Activated CD4-positive, alpha-beta T cell treated with anti-CD3 and anti-CD28 coated beads, Interleukin-2, amount 50 U/mL, for 4 hours (primary cell): ENCODE data around the gene C1orf50.
"Not testable (repeated sequence)": the region's sequence is repeated elsewhere in the genome, so short reads cannot be mapped to it uniquely, and the experiment has no call there.

Source experiments
- DNase-seq, 2 experiments: peaks; one replicate each; pipeline ENCODE4 v3.0.0-alpha.2; 2020

The C1orf50 gene

DNA sequence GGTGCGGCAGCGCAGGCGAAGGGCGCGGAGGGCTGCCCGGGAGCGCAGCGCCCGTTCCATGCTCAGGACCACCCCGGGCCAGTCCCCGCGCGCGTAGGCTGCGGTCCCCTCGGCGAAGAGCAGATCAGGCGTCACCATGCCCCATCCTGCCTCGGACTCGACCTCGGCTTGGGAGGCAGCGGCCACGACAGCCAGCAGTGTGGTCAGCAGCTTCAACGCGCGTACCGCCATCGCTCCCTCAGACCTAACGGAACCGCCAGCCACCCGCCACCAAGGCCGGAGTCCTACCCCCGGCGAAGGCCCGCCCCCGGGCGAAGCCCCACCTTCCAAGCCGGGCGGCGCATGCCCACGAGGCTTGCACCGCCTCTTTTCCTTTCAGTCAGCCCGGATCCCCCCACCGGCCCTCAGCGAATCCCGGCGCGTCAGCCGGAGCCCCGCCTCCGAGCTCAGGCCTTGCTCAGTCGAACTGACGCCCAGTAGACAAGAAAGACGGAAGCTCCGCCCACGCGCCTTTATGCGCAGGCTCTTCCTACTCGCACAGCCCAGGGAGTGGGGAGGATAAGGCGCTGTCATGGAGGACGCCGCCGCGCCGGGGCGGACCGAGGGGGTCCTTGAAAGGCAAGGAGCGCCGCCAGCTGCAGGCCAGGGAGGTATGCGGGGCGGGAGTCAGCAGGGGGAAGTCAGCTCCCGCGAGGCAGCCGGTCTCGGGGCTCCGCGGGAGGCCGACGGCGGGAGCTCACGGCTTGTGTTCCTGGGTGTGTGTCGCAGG lies at the start of gene C1orf50, which contains the start of gene P3H1:
Gene C1orf50 (plus strand): TSS at position 509 of the 769 bp plus-strand sequence. CDS start 63 bp downstream, at position 572.
Gene P3H1 (minus strand): TSS at position 288 of the 769 bp plus-strand sequence. CDS start 57 bp downstream, at position 231.
- DNase-seq, result peak; percentile 99 to 100

GRCh38 chr1:42720868-42721267 lies 46.2 kb upstream of the C1orf50 start:
- DNase-seq, result no peak

DNA sequence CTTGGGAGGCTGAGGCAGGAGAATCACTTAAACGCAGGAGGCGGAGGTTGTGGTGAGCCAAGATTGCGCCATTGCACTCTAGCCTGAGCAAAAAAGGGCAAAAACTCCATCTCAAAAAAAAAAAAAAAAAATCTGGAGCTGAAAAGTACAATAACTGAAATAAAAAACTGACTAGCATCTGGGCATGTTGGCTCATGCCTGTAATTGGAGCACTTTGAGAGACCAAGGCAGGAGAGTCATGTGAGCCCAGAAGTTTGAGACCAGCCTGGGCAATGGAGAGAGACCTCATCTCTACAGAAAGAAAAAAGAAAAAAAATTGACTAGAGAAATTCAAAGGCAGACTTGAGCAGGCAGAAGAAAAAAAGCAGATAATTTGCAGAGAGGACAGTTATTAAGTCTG lies 45.1 kb upstream of the C1orf50 start:
- DNase-seq, result no peak

- DNase-seq, result not testable (repeated sequence)
Measured at GRCh38 chr1:42722403-42722802, 44.6 kb upstream of the C1orf50 start.

DNA sequence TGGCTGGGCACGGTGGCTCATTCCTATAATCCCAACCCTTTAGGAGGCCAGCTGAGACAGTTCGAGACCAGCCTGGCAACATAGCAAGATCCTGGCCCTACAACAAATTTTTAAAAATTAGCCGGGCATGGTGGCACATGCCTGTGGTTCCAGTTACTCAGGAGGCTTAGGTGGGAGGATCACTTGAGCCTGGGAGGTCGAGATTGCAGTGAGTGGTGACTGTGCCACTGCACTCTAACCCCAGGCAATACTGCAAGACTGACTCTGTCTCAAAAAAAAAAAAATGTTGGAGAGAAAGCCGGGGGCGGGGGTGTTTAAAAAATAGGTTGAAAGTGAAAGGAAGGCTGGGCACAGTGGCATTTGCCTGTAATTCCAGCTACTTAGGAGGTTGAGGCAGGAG lies 43.5 kb upstream of the C1orf50 start:
- DNase-seq, result no peak

- DNase-seq, result not testable (repeated sequence)
Measured at GRCh38 chr1:42725820-42726219, 41.2 kb upstream of the C1orf50 start.

DNA sequence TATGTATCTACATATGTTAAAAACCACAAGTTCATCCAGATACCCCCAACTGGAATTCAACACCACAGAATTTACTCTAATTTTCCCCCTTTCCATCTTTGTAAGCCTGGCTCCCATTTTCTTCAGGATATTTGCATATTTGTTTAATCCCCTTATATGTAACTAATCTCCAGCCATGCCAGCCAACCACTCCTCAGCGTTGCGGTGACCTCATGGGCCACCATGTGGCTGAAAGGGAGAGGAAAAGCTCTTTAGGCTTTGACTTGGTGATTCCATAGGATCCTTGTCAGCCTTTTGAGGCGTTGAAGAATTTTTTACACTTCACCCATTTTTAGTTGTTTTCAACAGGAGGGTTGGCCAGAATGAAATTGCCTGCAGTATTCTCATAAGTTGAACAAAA lies 37.0 kb upstream of the C1orf50 start:
- no peak for DNase-seq

- DNase-seq, result peak; percentile 38 to 46
Measured at GRCh38 chr1:42730988-42731387, 36.1 kb upstream of the C1orf50 start.

- no peak for DNase-seq
Measured at GRCh38 chr1:42731585-42731984, 35.5 kb upstream of the C1orf50 start.

- DNase-seq, result no peak
Measured at GRCh38 chr1:42732126-42732680, 34.8 kb upstream of the C1orf50 start.

GRCh38 chr1:42733415-42734200 lies 33.4 kb upstream of the C1orf50 start:
- no peak for DNase-seq

- DNase-seq, result no peak
Measured at GRCh38 chr1:42734201-42735035, 32.6 kb upstream of the C1orf50 start.

DNA sequence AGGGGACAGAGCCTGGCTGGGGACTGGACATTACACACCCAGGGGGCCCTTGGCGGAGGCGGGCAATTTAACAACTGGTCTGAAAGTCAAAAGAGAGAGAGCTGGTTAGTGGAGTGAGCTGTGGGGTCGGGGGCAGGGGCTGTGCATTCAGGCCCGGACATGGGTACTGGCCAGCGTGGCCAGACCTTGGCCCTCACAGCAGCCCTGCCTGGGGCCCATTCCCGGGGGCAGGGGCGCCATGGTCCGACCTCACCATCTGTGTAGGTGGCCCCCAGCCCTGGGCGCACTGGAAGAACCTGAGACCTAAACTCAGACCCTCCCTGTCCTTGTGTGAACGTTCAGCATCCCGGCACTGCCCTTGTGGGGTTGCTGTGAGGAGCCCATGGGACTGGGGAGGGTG lies 32.0 kb upstream of the C1orf50 start:
- DNase-seq, result no peak

DNA sequence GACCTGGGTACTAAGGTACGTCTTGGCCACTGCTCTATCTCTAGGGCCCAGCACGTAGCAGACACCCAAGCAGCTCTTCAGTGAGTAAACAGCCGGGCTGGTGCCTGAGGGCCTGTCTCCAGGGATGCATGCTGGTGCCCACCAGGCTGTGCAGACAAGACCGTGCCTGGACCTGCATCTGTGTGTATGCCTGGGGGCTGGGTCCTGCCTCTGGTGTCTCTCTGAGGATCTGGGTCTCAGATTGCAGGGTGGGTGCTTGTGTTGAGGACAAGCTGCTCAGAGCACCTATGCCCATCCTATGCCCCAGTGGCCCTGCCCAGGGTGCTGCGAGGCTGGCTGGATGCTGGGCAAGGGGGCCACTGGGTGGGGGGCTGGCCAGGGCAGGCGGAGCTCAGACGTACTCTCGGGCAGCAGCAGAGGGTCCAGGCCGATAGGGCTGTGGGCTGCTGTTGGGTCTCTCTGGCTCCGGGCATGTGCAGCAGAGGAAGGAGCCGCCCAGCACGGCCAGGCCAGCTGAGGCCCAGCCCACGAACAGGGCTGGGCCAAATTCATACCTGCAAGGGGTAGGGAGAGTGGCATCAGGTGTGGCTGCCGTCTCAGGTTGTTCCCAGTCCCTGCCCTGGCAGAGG lies 31.5 kb upstream of the C1orf50 start:
- DNase-seq, result no peak

DNA sequence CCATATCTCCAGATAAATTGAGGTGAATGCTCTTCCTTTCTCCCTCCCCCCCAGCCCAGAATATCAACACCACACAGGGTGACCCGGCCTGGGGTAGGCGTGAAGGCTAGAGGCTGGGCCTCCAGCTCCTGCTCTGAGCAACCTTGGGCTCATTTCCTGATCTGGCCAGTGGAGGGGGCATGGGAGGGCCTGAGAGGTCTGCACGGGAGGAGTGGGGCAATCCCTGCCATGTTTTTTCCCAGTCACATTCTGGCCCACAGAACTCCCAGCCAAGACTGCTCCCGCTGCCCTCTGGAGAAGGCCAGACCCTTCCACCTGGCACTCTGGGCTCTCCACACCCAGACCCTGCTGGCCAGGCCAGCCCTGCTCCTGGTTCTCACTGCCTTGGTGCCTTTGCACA lies 30.9 kb upstream of the C1orf50 start:
- no peak for DNase-seq

DNA sequence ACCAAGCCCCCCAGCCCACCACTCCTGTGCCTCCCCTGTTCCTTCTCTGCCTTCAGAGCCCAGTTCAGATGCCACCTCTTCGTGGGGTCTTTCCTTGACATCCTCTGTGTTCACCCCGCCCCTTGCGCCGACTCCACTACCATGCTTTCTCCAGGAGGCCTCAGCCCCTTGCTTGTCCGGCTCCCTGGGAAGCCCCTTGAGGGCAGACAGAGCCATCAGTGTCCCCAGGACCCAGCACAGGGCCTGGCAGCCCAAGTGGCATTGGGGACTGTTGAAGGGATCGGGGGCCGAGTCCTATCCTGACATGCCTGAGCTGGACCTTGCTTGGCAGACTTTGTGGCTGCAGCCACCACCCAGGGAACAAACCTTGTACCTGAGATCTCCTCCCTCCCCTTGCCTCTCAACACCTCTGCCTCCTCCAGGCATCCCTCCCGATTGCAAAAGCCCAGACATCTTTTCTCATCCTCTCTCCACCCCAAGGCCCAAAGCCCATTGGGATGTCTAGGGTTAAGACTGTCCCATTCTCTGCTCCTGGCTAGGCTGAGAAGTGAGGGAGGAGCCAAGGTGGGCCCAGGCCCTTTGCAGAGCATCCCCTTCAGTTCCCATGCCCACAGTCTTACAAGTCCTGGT lies 30.4 kb upstream of the C1orf50 start:
- no peak for DNase-seq

GRCh38 chr1:42737257-42737656 lies 29.8 kb upstream of the C1orf50 start:
- no peak for DNase-seq

DNA sequence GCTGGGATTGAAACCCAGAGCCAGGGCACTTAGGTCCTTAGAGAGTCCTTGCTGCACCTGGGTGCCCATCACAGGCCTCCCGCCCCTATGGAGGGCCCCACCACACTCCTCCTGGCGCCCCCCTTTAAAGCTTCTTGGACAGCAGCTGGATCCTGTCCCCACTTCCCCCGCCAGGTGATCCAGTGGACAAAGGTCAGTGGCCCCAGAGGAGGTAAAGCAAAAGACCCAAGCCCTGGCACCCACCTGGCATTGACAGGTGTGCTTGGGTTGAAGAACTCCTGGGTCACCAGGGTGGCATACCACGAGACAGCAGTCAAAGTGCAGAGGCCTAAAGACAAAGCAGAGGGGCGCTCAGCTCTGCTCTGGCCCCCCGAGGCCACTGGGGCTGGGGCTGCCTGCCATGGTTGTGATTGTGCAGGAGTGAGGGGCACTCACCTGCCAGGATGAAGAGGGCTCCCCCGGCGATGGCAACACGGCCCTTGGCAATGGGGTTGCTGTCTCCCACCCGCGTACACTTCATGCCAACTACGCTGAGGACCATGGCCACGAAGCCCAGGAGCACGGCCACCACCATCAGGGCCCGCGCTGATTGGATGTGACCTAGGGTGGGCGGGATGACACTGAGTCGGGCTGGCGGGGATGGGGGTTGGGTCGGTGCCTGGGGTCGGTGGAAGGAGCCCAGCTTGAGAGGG lies 28.9 kb upstream of the C1orf50 start:
- no peak for DNase-seq

DNA sequence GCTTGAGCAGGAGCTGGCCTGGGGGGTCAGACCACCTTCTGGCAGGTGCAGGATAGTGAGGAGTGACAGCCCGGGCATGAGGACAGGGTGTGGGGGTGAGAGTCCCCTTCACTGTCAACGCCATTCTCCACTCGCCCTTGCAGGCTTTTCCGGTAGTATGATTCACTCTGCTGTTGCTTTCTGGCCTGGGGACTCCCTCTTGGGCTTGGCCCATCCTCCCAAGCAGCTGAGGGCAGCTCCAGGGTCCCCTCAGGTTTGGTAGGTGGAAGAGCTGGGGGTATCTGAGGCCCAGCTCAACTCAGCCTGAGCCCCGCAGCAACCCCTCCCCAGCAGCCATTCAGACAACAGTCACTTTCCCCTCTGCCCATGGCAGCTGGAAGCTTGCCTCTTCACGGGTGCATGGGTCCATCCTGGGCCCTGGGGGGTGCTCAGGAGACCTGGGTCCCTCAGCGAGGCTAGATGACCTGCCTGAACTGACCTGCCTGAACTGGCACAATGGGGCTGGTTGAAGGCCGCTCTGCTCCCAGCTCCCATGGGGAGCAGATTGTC lies 28.3 kb upstream of the C1orf50 start:
- no peak for DNase-seq

DNA sequence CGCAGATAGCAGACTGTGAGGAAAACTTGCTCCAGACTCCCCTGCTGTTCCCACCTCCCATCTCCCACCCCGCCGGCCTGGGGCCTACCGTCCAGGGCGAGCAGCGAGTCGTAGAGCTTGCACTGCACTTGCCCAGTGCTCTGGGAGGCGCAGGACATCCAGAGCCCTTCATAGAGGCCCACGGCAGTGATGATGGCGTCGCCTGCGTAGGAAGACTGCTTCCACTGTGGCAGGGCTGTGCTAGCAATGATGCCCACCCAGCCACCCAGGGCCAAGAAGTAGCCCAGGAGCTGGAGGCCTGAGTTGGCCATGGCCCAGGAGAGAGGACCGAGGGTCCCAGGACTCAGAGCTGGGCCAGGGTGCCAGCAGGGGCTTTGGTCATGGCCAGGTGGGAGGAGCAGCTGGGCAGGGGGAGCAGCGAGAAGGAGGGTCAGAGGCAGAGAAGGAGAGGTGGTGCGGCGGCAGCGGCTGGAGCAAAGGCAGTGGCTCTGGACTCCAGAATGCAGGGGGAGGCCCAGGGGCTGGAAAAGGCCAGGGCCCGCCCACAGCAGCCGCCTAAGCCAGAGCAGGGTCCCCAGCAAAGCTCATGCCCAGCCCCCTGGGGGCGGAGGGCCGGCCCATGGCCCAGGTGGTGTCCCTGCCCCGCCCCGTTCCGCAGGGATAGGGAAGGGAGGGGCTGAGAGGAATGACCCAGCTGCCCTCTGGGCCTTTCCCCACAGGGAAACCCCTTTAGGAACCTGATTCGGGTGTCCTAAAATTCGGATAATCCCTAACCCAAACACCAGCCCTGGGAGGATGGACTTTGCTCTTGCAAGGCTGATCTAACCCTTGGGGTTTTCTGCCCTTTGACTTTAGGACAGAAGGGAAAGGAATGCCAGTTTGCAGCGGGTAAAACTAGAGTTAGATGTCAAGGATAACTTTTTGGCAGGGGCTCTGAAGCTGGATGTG lies 27.0 kb upstream of the C1orf50 start, which contains the start of gene CLDN19:
Gene CLDN19 (minus strand): TSS at position 484 of the 948 bp plus-strand sequence. CDS start 173 bp downstream, at position 311.
- DNase-seq, result no peak
